HCT116 (cell line): ENCODE measurements around the gene AUTS2. TPM values are rescaled to one million over a fixed set of nuclear protein-coding genes. Genes with fewer than 3 reads are reported as not detected.

Source experiments
- ATAC-seq: fragments of 200-7000 bp; cut with Tn5 transposase; 2 replicates; pipeline ENCODE4 v1.9.1; 2020; ENCODE audit warnings: mild to moderate bottlenecking, moderate library complexity
- BruUV-seq: library from RNA; stranded (reverse); fragments of 400-500 nt; replicated peaks from 2 replicates; lab custom pipeline; 2021; lab: Mats Ljungman, UMichigan
- CTCF ChIA-PET: fragments of 300-600 bp; sonication (Branson Sonifier 250); formaldehyde crosslinking; loops from one replicate; lab custom pipeline; 2021; ENCODE audit warnings: antibody characterized with exemption; lab: Charles Lee
- POLR2A ChIA-PET: fragments of 300-600, 350-600 bp; sonication (Branson Sonifier 250); formaldehyde crosslinking; loops from one replicate; lab custom pipeline; 2021; ENCODE audit warnings: antibody characterized with exemption; lab: Charles Lee
- RAD21 ChIA-PET, 2 experiments: fragments of 300-600 bp; sonication (Branson Sonifier 250); formaldehyde crosslinking; loops; one replicate each; lab custom pipeline; 2023; ENCODE audit warnings: low total read pairs in 2 of 2; ENCODE audit not compliant: uncharacterized antibody in 2 of 2, unreplicated experiment in 2 of 2, low non-redundant PET in 1 of 2; lab: Charles Lee
- DNase-seq: peaks from one replicate; pipeline ENCODE4 v3.0.0-alpha.2; 2010; ENCODE audit warnings: low read depth, low spot score
- H2AFZ ChIP-seq: fragments of 200-600 bp; shearing (Covaris generic), sonication (generic); 2 replicates; pipeline ENCODE4 v1.6.1; 2017; ENCODE audit warnings: low read depth, mixed run types, mixed read lengths, antibody characterized with exemption, low read length; ENCODE audit not compliant: poor library complexity, severe bottlenecking
- H3K27ac ChIP-seq: 2 replicates; pipeline ENCODE4 v1.5.1; 2012; ENCODE audit warnings: low read depth, low read length
- H3K27me3 ChIP-seq: fragments of 200-600 bp; sonication (generic); 2 replicates; pipeline ENCODE4 v1.6.1; 2016; ENCODE audit warnings: mixed run types, low read length, mixed read lengths; ENCODE audit not compliant: insufficient read depth
- H3K36me3 ChIP-seq, 2 experiments: fragments of 200-500 bp in 1 of 2; fragments of 200-600 bp in 1 of 2; sonication (Bioruptor generic) in 1 of 2; sonication (generic) in 1 of 2; 2 replicates each; pipeline versions ENCODE4 v1.5.1 to v1.6.1; 2014 to 2016; ENCODE audit warnings: low read length in 2 of 2, inconsistent platforms in 1 of 2, mixed read lengths in 1 of 2, mixed run types in 1 of 2; ENCODE audit not compliant: insufficient read depth in 2 of 2, control insufficient read depth in 1 of 2
- H3K4me1 ChIP-seq, 2 experiments: fragments of 200-600 bp in 1 of 2; sonication (generic) in 1 of 2; 2 replicates each; pipeline versions ENCODE4 v1.5.1 to v1.6.1; 2012 to 2017; ENCODE audit warnings: low read length in 2 of 2, inconsistent platforms in 1 of 2, mild to moderate bottlenecking in 1 of 2, mixed read lengths in 1 of 2, mixed run types in 1 of 2, moderate library complexity in 1 of 2; ENCODE audit not compliant: insufficient read depth in 2 of 2, control insufficient read depth in 1 of 2
- H3K4me2 ChIP-seq: fragments of 200-600 bp; sonication (generic); 2 replicates; pipeline ENCODE4 v1.6.1; 2017; ENCODE audit warnings: mixed run types, low read length, mixed read lengths
- H3K4me3 ChIP-seq, 2 experiments: fragments of 200-600 bp in 1 of 2; sonication (generic) in 1 of 2; replicated peaks in 1 of 2; 2 replicates each; pipeline ENCODE4 v1.5.1; 2011 to 2016; ENCODE audit warnings: low read length in 2 of 2, control low read depth in 1 of 2, low read depth in 1 of 2, mild to moderate bottlenecking in 1 of 2, mixed read lengths in 1 of 2, mixed run types in 1 of 2
- H3K79me2 ChIP-seq: fragments of 200-600 bp; sonication (generic); 2 replicates; pipeline ENCODE4 v1.6.1; 2017; ENCODE audit warnings: mild to moderate bottlenecking, mixed run types, low read length, moderate library complexity, mixed read lengths; ENCODE audit not compliant: insufficient read depth
- H3K9ac ChIP-seq: fragments of 200-600 bp; sonication (generic); 2 replicates; pipeline ENCODE4 v1.6.1; 2016; ENCODE audit warnings: low read length, mixed read lengths
- H3K9me2 ChIP-seq: fragments of 200-600 bp; sonication (generic), shearing (Covaris generic); 2 replicates; pipeline ENCODE4 v1.6.1; 2017; ENCODE audit warnings: mixed run types, mild to moderate bottlenecking, moderate library complexity; ENCODE audit not compliant: insufficient read depth
- H3K9me3 ChIP-seq, 2 experiments: fragments of 200-500 bp in 1 of 2; fragments of 200-600 bp in 1 of 2; sonication (Bioruptor generic) in 1 of 2; sonication (generic) in 1 of 2; 2 replicates each; pipeline ENCODE4 v1.6.1; 2014 to 2017; ENCODE audit warnings: low read length in 2 of 2, mixed read lengths in 2 of 2, inconsistent platforms in 1 of 2, low read depth in 1 of 2, mild to moderate bottlenecking in 1 of 2, mixed run types in 1 of 2, moderate library complexity in 1 of 2; ENCODE audit not compliant: control insufficient read depth in 1 of 2, insufficient read depth in 1 of 2
- H4K20me1 ChIP-seq: fragments of 200-600 bp; sonication (generic), shearing (Covaris generic); 2 replicates; pipeline ENCODE4 v1.6.1; 2017; ENCODE audit warnings: mixed run types, mild to moderate bottlenecking, moderate library complexity; ENCODE audit not compliant: insufficient read depth
- CBX3 ChIP-seq: IDR thresholded peaks from 2 replicates; pipeline ENCODE4 v1.6.1; 2012; ENCODE audit warnings: low read depth
- ELF1 ChIP-seq: IDR thresholded peaks from 2 replicates; pipeline ENCODE4 v1.6.1; 2012; ENCODE audit warnings: low read depth, borderline replicate concordance
- EZH2 ChIP-seq: fragments of 200-600 bp; sonication (generic); IDR thresholded peaks from 2 replicates; pipeline ENCODE4 v1.6.1; 2017; ENCODE audit warnings: antibody characterized with exemption, mixed run types
- EZH2phosphoT487 ChIP-seq: fragments of 200-600 bp; IDR thresholded peaks from 2 replicates; pipeline ENCODE4 v1.6.1; 2018; ENCODE audit warnings: antibody characterized with exemption, borderline replicate concordance
- FOSL1 ChIP-seq: IDR thresholded peaks from 2 replicates; pipeline ENCODE4 v1.6.1; 2012; ENCODE audit warnings: low read depth
- JUND ChIP-seq: IDR thresholded peaks from 2 replicates; pipeline ENCODE4 v1.6.1; 2012
- POLR2A ChIP-seq: IDR thresholded peaks from 2 replicates; pipeline ENCODE4 v1.7.0; 2011; ENCODE audit warnings: borderline replicate concordance; ENCODE audit not compliant: insufficient read depth, insufficient read length; ENCODE audit errors: extremely low read depth
- POLR2AphosphoS5 ChIP-seq: IDR thresholded peaks from 2 replicates; pipeline ENCODE4 v1.6.1; 2011; ENCODE audit warnings: mild to moderate bottlenecking, low read depth, low read length, moderate library complexity
- RAD21 ChIP-seq: IDR thresholded peaks from 2 replicates; pipeline ENCODE4 v1.6.1; 2012; ENCODE audit warnings: low read depth, mild to moderate bottlenecking
- SIN3A ChIP-seq: IDR thresholded peaks from 2 replicates; pipeline ENCODE4 v1.6.1; 2012; ENCODE audit warnings: low read depth
- SP1 ChIP-seq: IDR thresholded peaks from 2 replicates; pipeline ENCODE4 v1.6.1; 2012; ENCODE audit warnings: low read depth
- SRF ChIP-seq: IDR thresholded peaks from 2 replicates; pipeline ENCODE4 v1.6.1; 2012; ENCODE audit warnings: low read depth
- YY1 ChIP-seq: IDR thresholded peaks from 2 replicates; pipeline ENCODE4 v1.6.1; 2011; ENCODE audit warnings: low read length, low read depth, moderate library complexity, mild to moderate bottlenecking; ENCODE audit not compliant: insufficient replicate concordance; ENCODE audit errors: extremely low read depth
- ZNF274 ChIP-seq: fragments of 200-500 bp; sonication (Bioruptor generic); IDR thresholded peaks from 2 replicates; pipeline ENCODE4 v1.6.1; 2014; ENCODE audit warnings: mild to moderate bottlenecking, low read depth, low read length, inconsistent platforms
- intact Hi-C: fragments of 100-400 bp; cut with micrococcal nuclease; formaldehyde crosslinking; loops from 2 replicates; pipeline ENCODE4 v1.10.0; 2022
- total RNA-seq: library from RNA; stranded (reverse); gene quantifications from one replicate; pipeline ENCODE4 v1.2.1, GENCODE V29; 2021; ENCODE audit not compliant: unreplicated experiment
- TF ChIP-seq, protein P1 (sequence below): IDR thresholded peaks from 2 replicates; pipeline ENCODE4 v1.6.1; 2012; ENCODE audit warnings: low read depth
- TF ChIP-seq, protein P2 (sequence below): IDR thresholded peaks from 2 replicates; pipeline ENCODE4 v1.6.1; 2012
- TF ChIP-seq, protein P3 (sequence below): IDR thresholded peaks from 2 replicates; pipeline ENCODE4 v1.6.1; 2011; ENCODE audit warnings: mild to moderate bottlenecking, low read length, moderate library complexity; ENCODE audit not compliant: insufficient replicate concordance; ENCODE audit errors: extremely low read depth
- TF ChIP-seq, protein P4 (sequence below), 3 experiments: fragments of 200-600 bp in 1 of 3; sonication (generic) in 1 of 3; IDR thresholded peaks in 2 of 3; conservative IDR thresholded peaks in 1 of 3; 2 replicates each; pipeline ENCODE4 v1.5.1; 2012 to 2017; ENCODE audit warnings: low read depth in 2 of 3, low read length in 2 of 3, antibody characterized with exemption in 1 of 3, borderline replicate concordance in 1 of 3, control low read depth in 1 of 3, mild to moderate bottlenecking in 1 of 3, mixed read lengths in 1 of 3, mixed run types in 1 of 3, moderate library complexity in 1 of 3; ENCODE audit not compliant: insufficient read depth in 1 of 3
- TF ChIP-seq, protein P5 (sequence below): IDR thresholded peaks from 2 replicates; pipeline ENCODE4 v1.6.1; 2012

The AUTS2 gene
- total RNA-seq, 1 experiment from 2014 or later = 0.93 TPM

DNA sequence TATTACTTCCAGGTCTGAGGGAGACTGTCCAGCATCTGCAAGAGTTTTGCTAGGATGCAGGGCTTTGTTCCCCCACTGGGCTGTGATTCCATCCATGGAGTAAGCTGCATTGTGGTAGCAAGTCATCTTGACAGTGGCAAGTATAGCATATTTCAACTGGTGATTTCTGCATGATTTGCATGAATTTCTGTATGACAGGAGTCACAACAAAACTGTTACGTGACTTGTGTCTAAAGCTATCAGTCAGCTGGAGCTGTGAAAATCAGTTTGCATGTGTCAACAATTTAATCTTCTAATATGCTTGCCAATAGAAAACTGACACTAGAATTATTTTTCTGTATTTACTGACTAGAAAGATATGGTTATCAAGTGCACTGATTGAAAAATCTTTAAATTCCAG, 344.3 kb downstream of the AUTS2 start:
- H3K4me3 ChIP-seq = no peak overlapping the region
- ChIA-PET POLR2A (no interaction called here), RAD21 (no interaction called here), CTCF (no interaction called here)
- no TSS peak for BruUV-seq
- DNase-seq = no peak
- H3K4me1 ChIP-seq = no peaks in the 10 kb centered on the region
- H4K20me1 ChIP-seq = no peaks in the 10 kb centered on the region
- no peaks in the 10 kb centered on the region for H3K79me2 ChIP-seq
- H3K27ac ChIP-seq = no peak overlapping the region
- no peaks in the 10 kb centered on the region for H3K9me2 ChIP-seq
- intact Hi-C loops = no loop called here
- TF ChIP-seq SIN3A (no peak), EZH2phosphoT487 (no peak), SP1 (no peak), RAD21 (no peak), CBX3 (no peak), ELF1 (no peak), POLR2AphosphoS5 (no peak), ZNF274 (no peak), EZH2 (no peak), POLR2A (no peak), FOSL1 (no peak), JUND (no peak), YY1 (no peak), SRF (no peak)
- TF ChIP-seq, protein P1, sequence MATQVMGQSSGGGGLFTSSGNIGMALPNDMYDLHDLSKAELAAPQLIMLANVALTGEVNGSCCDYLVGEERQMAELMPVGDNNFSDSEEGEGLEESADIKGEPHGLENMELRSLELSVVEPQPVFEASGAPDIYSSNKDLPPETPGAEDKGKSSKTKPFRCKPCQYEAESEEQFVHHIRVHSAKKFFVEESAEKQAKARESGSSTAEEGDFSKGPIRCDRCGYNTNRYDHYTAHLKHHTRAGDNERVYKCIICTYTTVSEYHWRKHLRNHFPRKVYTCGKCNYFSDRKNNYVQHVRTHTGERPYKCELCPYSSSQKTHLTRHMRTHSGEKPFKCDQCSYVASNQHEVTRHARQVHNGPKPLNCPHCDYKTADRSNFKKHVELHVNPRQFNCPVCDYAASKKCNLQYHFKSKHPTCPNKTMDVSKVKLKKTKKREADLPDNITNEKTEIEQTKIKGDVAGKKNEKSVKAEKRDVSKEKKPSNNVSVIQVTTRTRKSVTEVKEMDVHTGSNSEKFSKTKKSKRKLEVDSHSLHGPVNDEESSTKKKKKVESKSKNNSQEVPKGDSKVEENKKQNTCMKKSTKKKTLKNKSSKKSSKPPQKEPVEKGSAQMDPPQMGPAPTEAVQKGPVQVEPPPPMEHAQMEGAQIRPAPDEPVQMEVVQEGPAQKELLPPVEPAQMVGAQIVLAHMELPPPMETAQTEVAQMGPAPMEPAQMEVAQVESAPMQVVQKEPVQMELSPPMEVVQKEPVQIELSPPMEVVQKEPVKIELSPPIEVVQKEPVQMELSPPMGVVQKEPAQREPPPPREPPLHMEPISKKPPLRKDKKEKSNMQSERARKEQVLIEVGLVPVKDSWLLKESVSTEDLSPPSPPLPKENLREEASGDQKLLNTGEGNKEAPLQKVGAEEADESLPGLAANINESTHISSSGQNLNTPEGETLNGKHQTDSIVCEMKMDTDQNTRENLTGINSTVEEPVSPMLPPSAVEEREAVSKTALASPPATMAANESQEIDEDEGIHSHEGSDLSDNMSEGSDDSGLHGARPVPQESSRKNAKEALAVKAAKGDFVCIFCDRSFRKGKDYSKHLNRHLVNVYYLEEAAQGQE = no peak
- TF ChIP-seq, protein P2, sequence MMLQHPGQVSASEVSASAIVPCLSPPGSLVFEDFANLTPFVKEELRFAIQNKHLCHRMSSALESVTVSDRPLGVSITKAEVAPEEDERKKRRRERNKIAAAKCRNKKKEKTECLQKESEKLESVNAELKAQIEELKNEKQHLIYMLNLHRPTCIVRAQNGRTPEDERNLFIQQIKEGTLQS = no peak
- TF ChIP-seq, protein P3, sequence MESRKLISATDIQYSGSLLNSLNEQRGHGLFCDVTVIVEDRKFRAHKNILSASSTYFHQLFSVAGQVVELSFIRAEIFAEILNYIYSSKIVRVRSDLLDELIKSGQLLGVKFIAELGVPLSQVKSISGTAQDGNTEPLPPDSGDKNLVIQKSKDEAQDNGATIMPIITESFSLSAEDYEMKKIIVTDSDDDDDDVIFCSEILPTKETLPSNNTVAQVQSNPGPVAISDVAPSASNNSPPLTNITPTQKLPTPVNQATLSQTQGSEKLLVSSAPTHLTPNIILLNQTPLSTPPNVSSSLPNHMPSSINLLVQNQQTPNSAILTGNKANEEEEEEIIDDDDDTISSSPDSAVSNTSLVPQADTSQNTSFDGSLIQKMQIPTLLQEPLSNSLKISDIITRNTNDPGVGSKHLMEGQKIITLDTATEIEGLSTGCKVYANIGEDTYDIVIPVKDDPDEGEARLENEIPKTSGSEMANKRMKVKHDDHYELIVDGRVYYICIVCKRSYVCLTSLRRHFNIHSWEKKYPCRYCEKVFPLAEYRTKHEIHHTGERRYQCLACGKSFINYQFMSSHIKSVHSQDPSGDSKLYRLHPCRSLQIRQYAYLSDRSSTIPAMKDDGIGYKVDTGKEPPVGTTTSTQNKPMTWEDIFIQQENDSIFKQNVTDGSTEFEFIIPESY = no peak
- TF ChIP-seq, protein P4, sequence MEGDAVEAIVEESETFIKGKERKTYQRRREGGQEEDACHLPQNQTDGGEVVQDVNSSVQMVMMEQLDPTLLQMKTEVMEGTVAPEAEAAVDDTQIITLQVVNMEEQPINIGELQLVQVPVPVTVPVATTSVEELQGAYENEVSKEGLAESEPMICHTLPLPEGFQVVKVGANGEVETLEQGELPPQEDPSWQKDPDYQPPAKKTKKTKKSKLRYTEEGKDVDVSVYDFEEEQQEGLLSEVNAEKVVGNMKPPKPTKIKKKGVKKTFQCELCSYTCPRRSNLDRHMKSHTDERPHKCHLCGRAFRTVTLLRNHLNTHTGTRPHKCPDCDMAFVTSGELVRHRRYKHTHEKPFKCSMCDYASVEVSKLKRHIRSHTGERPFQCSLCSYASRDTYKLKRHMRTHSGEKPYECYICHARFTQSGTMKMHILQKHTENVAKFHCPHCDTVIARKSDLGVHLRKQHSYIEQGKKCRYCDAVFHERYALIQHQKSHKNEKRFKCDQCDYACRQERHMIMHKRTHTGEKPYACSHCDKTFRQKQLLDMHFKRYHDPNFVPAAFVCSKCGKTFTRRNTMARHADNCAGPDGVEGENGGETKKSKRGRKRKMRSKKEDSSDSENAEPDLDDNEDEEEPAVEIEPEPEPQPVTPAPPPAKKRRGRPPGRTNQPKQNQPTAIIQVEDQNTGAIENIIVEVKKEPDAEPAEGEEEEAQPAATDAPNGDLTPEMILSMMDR (IDR thresholded peaks at IDR 0.05 in 2 of 3, conservative IDR thresholded peaks at IDR 0.05 in 1 of 3; ENCODE audit: borderline replicate concordance in 1 of 3, insufficient read depth in 1 of 3, low read depth in 2 of 3, low read length in 2 of 3) = no peak
- TF ChIP-seq, protein P5, sequence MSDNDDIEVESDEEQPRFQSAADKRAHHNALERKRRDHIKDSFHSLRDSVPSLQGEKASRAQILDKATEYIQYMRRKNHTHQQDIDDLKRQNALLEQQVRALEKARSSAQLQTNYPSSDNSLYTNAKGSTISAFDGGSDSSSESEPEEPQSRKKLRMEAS = no peak
- no peak for ATAC-seq
- no peaks in the 10 kb centered on the region; a peak in 1 of 4 replicates for H3K36me3 ChIP-seq
- H2AFZ ChIP-seq = no peak overlapping the region
- no peak overlapping the region for H3K9ac ChIP-seq
- H3K9me3 ChIP-seq = peaks cover 3 to 22% of the 10 kb centered on the region in 2 experiments; a peak in 2 of 4 replicates
- H3K4me2 ChIP-seq = no peak overlapping the region
- H3K27me3 ChIP-seq = no peaks in the 10 kb centered on the region
